Measurements from ENCODE around the gene FAM20A.

GRCh38 chr17:68592682-68593641 lies 8.2 kb downstream of the FAM20A start:
- TF ChIP-seq CTCF (conservative IDR thresholded peaks at IDR 0.05; ENCODE audit: low read length) = no peak
- no peak for TF ChIP-seq EZH2phosphoT487 (IDR thresholded peaks at IDR 0.05; ENCODE audit: borderline replicate concordance)
